ENCODE results near the gene A1CF.
A peak's percentile ranks its signal among the peaks of the same experiment; 100 is the strongest.
"Not testable (repeated sequence)": the region's sequence is repeated elsewhere in the genome, so short reads cannot be mapped to it uniquely, and the experiment has no call there.

A1CF gene

DNA sequence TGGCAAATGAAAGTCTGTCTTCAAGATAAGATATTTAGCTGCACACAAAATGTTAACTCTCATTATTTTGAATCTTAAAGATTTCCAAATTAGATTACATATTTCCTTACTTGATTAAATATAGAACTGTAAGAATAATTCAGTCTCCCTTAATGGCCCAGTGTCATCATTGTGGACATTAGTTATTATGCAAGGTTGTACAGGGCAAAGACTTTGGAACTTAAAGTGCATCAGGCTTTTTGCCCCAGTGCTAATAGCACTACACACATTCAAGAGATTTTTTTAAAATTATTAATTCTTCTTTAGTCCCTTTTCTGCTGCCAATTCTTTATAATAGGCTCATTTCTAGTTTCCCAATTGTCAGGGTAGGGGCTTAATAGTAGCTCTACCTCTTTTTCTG lies 103.4 kb downstream of the A1CF start:
- DNase-seq, result not testable (repeated sequence)

GRCh38 chr10:50780036-50780435 lies 105.4 kb downstream of the A1CF start:
- DNase-seq, result not testable (repeated sequence)

DNA sequence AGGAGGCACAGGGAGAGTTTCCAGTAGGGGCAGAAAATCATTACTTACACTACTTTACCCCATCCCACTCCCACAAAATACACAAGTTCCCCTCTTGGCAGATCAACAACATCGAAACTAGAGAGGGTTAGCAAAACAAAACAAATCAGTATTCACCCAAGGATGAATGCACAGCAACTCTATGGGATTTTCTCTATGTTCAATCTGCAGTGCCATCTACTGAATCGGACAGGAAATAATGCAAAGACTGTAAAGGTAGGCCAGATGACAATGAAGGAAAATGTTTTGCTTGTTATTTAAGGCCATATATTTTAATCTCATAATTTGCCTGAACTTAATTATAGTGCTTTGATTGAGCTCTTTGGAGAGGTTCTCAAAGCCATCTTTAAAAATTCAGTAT lies 110.6 kb downstream of the A1CF start:
- DNase-seq, result not testable (repeated sequence)

GRCh38 chr10:50772042-50772441 lies 113.4 kb downstream of the A1CF start:
- DNase-seq, result not testable (repeated sequence)

DNA sequence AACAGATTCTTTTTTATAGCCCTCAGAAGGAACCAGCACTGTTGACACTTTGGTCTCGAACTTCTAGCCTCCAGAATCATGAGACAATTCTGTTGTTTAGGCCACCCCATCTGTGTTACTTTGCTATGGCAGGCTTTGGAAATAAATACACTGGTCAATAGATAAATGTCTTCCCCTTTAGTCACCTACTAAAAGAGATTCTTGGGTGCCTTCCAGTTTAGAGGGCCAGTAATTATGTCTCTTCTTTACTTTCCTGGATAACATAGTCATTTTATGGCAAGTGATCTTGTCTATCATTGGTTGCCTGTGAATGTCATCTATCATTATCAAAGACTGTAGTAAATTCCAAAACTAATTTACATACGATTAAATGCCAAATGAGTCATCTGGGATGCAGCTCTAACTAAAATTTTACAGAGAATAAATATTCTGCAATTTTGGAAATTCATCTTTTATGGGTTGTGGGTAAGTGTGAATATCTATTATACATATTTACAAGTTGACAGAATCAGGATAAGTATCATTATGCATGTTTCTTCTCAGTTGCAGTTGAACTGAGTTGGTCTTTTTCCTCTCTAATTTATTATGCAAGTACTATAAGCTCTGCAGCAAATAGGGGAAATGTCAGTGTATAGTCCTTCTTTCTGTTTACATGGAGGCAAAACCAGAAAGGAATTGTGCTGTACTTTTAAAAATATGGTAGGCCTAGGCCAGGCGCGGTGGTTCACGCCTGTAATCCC lies 118.5 kb downstream of the A1CF start:
- peak; percentile 1 for DNase-seq
